ENCODE measurements around the gene CEACAM16.

DNA sequence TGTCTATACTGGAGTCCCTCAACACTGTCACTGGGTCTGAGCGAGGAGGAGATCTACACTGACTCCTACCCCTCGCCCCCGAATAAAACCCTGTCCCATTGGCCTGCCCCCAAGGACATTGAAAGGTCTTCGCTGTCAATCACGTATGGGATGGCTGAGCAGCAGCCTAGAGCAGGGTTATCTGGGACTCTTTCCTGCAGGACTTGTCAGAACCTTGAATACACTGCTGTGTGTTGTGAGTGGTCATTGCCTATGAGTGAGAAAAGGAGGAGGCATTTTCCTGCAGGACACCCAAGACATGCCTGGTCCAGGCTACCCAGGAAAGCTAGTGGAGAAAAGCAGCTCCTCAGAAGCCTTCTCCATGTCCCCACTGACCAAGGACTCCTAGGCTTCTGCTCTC, 45.6 kb upstream of the CEACAM16 start:
- TF ChIP-seq, protein P1, sequence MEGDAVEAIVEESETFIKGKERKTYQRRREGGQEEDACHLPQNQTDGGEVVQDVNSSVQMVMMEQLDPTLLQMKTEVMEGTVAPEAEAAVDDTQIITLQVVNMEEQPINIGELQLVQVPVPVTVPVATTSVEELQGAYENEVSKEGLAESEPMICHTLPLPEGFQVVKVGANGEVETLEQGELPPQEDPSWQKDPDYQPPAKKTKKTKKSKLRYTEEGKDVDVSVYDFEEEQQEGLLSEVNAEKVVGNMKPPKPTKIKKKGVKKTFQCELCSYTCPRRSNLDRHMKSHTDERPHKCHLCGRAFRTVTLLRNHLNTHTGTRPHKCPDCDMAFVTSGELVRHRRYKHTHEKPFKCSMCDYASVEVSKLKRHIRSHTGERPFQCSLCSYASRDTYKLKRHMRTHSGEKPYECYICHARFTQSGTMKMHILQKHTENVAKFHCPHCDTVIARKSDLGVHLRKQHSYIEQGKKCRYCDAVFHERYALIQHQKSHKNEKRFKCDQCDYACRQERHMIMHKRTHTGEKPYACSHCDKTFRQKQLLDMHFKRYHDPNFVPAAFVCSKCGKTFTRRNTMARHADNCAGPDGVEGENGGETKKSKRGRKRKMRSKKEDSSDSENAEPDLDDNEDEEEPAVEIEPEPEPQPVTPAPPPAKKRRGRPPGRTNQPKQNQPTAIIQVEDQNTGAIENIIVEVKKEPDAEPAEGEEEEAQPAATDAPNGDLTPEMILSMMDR (conservative IDR thresholded peaks at IDR 0.05; ENCODE audit: low read length): no peak
- TF ChIP-seq EZH2phosphoT487 (IDR thresholded peaks at IDR 0.05; ENCODE audit: borderline replicate concordance, low read depth, low read length): no peak

All from OCI-LY7 (cell line).